GM19351 (cell line): Measurements from ENCODE around the gene ATP5MC2.
"Not testable (repeated sequence)": the region's sequence is repeated elsewhere in the genome, so short reads cannot be mapped to it uniquely, and the experiment has no call there.

Experiments
- ATAC-seq: cut with Tn5 transposase; IDR thresholded peaks from one replicate; pipeline ENCODE4 v1.9.1; 2021; ENCODE audit warnings: mild to moderate bottlenecking, moderate library complexity; ENCODE audit not compliant: unreplicated experiment

ATP5MC2 gene

GRCh38 chr12:53695152-53696145, 19.6 kb upstream of the ATP5MC2 start:
- ATAC-seq: no peak

- ATAC-seq: no peak
These were observed 18.9 kb upstream of the ATP5MC2 start for GRCh38 chr12:53694756-53695151.

- no peak for ATAC-seq
These were observed 12.3 kb upstream of the ATP5MC2 start for GRCh38 chr12:53688134-53688533.

GRCh38 chr12:53686436-53686835, 10.6 kb upstream of the ATP5MC2 start:
- no peak for ATAC-seq

GRCh38 chr12:53684654-53685220, 8.9 kb upstream of the ATP5MC2 start:
- no peak for ATAC-seq

GRCh38 chr12:53683983-53684382, 8.1 kb upstream of the ATP5MC2 start:
- no peak for ATAC-seq

- ATAC-seq: no peak
These were observed 7.6 kb upstream of the ATP5MC2 start for GRCh38 chr12:53683494-53683893.

GRCh38 chr12:53680061-53680460, 4.2 kb upstream of the ATP5MC2 start:
- ATAC-seq: not testable (repeated sequence)

GRCh38 chr12:53677800-53678148, 1.9 kb upstream of the ATP5MC2 start:
- ATAC-seq: no peak

- ATAC-seq: no peak
These were observed 1.3 kb upstream of the ATP5MC2 start for GRCh38 chr12:53677016-53677799.

GRCh38 chr12:53676656-53677015, 753 bp upstream of the ATP5MC2 start:
- ATAC-seq: no peak

GRCh38 chr12:53674977-53675700, 744 bp downstream of the ATP5MC2 start:
- no peak for ATAC-seq

GRCh38 chr12:53670971-53671370, 4.9 kb downstream of the ATP5MC2 start:
- ATAC-seq: no peak

GRCh38 chr12:53670308-53670707, 5.6 kb downstream of the ATP5MC2 start:
- ATAC-seq: no peak

- no peak for ATAC-seq
These were observed 8.8 kb downstream of the ATP5MC2 start for GRCh38 chr12:53667080-53667479.

- ATAC-seq: no peak
These were observed 10.9 kb downstream of the ATP5MC2 start for GRCh38 chr12:53664936-53665335.

- no peak for ATAC-seq
These were observed 11.7 kb downstream of the ATP5MC2 start for GRCh38 chr12:53664191-53664590.

GRCh38 chr12:53660041-53660440, 15.8 kb downstream of the ATP5MC2 start:
- ATAC-seq: no peak

- no peak for ATAC-seq
These were observed 16.3 kb downstream of the ATP5MC2 start for GRCh38 chr12:53659571-53659981.

GRCh38 chr12:53659011-53659551, 16.8 kb downstream of the ATP5MC2 start:
- ATAC-seq: no peak

- no peak for ATAC-seq
These were observed 18.8 kb downstream of the ATP5MC2 start for GRCh38 chr12:53657041-53657440.
